HG02981 (cell line): ENCODE data around the gene RAPGEF3.
A peak's percentile ranks its signal among the peaks of the same experiment; 100 is the strongest.

Source experiments
- ATAC-seq: cut with Tn5 transposase; IDR thresholded peaks from one replicate; pipeline ENCODE4 v1.9.1; 2021; ENCODE audit warnings: mild to moderate bottlenecking, moderate library complexity; ENCODE audit not compliant: unreplicated experiment

The RAPGEF3 gene

DNA sequence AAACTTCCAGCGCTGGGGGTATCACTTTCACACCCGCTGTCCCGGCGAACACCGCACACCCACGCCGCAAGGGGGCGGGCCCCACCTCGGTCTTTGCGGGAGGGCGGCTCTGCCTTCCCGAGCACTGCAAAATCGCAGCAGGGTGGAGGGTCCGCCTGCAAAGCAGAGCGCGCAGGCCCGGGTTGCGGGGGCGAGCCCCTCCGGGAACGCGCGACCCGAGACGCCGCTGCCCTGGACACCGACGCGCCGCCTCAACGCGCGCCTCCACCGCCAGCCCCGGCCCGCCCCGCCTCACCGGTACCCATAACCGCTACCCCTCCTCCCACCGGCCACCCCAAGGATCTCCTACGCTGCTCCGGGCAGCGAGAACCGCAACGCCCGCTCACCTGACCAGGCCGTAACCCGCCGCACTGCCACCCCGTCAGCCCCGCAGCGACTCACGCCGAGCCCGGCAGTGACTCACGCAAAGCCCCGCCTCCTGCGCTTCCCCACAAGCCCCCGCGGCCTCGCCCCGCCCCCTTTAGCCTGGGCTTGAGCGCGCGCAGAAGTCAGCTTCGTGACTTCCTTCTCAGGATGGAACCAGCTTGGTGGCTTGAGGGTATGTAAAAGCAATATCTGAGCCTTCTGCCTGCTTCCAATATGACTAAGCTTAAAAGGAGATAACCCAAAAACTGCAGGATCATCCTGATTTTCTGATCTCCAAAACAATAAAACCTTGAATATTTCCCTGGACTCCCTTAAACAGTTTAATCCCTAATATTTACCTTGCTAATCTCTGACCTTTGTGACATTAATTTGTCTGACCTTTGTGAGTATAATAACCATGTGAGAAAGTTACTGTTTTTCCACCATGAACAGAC lies 52.9 kb downstream of the RAPGEF3 start, which contains the start of gene RPAP3:
TSS of gene RPAP3 (minus strand) at position 465 of the 860 bp plus-strand sequence. CDS start 3,190 bp downstream, outside the sequence.
- peak; percentile 79 for ATAC-seq

GRCh38 chr12:47705229-47705565 lies 53.5 kb downstream of the RAPGEF3 start:
- no peak for ATAC-seq

DNA sequence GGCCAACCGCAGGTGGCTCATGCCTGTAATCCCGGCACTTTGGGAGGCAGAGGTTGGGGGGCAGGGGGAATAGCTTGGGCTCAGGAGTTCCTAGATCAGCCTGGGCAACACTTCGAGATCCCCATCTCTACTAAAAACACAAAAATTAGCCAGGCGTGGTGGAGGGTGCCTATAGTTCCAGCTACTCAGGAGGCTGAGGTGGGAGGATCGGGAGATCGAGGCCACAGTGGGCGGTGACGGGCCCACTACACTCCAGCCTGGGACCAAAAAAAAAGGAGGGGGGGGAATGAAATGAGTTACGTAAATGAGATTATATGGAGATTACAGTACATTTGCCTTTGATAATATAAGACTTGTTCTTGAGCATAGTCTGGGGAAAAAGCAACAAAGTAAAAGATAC lies 54.0 kb downstream of the RAPGEF3 start:
- no peak for ATAC-seq

DNA sequence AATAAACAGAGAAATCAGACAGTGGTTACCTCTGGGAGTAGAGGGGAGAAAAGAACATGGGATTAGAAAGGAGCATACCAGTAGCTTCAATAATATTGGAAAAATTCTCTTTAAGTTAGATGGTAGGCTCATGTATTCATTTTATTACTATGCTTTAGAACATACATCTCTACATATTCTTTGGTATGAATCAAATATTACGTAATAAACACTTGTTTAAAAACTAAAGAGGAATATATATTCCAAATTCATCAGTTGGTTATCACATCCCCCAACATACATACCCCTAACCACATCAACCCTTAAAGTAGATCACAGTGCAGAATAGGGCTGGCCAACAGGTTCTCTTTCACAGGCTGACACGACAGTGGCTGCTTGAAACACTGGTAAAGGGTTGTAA lies 58.4 kb downstream of the RAPGEF3 start:
- no peak for ATAC-seq

GRCh38 chr12:47698631-47699030 lies 60.0 kb downstream of the RAPGEF3 start:
- no peak for ATAC-seq

GRCh38 chr12:47698055-47698454 lies 60.6 kb downstream of the RAPGEF3 start:
- no peak for ATAC-seq

DNA sequence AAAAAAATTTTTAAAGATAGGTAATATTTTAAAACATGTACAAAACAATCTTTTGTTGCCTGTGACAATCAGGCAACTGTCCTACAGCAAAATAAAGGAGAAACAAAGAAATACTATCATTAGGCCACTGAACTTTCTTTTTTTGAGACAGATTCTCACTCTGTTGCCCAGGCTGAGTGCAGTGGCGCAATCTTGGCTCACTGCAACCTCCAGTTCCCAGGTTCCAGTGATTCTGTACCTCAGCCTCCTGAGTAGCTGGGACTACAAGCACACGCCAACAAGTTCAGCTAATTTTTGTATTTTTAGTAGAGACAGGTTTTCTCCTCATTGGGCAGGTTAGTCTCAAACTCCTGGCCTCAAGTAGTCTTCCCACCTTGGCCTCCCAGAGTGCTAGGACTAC lies 69.5 kb downstream of the RAPGEF3 start:
- ATAC-seq, result no peak

DNA sequence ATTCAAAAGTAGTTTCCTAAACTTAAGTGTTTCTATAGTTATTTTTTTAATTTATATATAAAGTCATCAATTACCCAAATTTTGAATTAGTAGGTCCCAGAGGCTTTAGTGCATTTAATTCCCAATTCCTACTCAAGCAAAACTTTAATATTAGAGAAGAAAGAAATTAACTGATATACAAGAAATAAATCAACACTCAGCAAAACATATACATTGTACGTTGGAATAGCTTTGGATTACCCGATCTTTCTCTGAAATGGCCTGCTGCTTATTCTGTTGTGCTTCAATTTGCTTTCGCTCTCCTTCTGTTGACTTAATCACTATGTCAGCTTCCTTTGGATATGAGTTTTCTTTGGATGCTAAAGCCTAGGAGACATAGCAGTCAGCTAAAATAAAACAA lies 71.0 kb downstream of the RAPGEF3 start:
- ATAC-seq, result no peak

- no peak for ATAC-seq
These were observed 71.9 kb downstream of the RAPGEF3 start for GRCh38 chr12:47686645-47687240.
